Transverse colon (tissue), 4 donors: Measurements from ENCODE around the gene GCN1. TPM values are rescaled to one million over a fixed set of nuclear protein-coding genes. Genes with fewer than 3 reads are reported as not detected.

Experiments
- DNase-seq: peaks from one replicate; pipeline ENCODE4 v3.0.0-alpha.2; 2019
- H3K27ac ChIP-seq, 4 donors: fragments of 200-600 bp; sonication (generic); 2 replicates each; pipeline ENCODE4 v1.5.1; 2016 to 2018; ENCODE audit warnings: inconsistent platforms in 4 of 4
- H3K27me3 ChIP-seq: fragments of 200-600 bp; sonication (generic); 2 replicates; pipeline ENCODE4 v1.5.1; 2017; ENCODE audit warnings: inconsistent platforms
- H3K36me3 ChIP-seq, 4 donors: fragments of 200-600 bp; sonication (generic); 2 replicates each; pipeline ENCODE4 v1.5.1; 2017 to 2019; ENCODE audit warnings: inconsistent platforms in 4 of 4
- H3K4me1 ChIP-seq, 4 donors: fragments of 200-600 bp; sonication (generic); 2 replicates each; pipeline ENCODE4 v1.5.1; 2017 to 2020; ENCODE audit warnings: inconsistent platforms in 4 of 4
- H3K4me3 ChIP-seq, 4 donors: fragments of 200-600 bp; sonication (generic); 1 replicate in 1 of 4; 2 replicates in 3 of 4; pipeline versions ENCODE4 v1.5.1 to v1.6.1; 2017 to 2019; ENCODE audit warnings: inconsistent platforms in 4 of 4
- H3K9me3 ChIP-seq, 2 donors: fragments of 200-600 bp; sonication (generic); 2 replicates each; pipeline ENCODE4 v1.5.1; 2017 to 2019; ENCODE audit warnings: inconsistent platforms in 2 of 2
- CTCF ChIP-seq, 5 experiments: fragments of 200-600 bp in 3 of 5; fragments of 450-650 bp in 2 of 5; sonication (generic) in 3 of 5; IDR thresholded peaks; 1 replicate in 2 of 5; 2 replicates in 3 of 5; pipeline ENCODE4 v1.5.1; 2016 to 2017; ENCODE audit warnings: antibody characterized with exemption in 5 of 5, inconsistent platforms in 3 of 5, mild to moderate bottlenecking in 2 of 5, moderate library complexity in 1 of 5
- EP300 ChIP-seq: sonication (generic); formaldehyde crosslinking; IDR thresholded peaks from one replicate; pipeline ENCODE4 v1.6.1; 2017; ENCODE audit warnings: antibody characterized with exemption, low read depth
- POLR2A ChIP-seq: fragments of 450-650 bp; IDR thresholded peaks from one replicate; pipeline ENCODE4 v1.6.1; 2016; ENCODE audit warnings: antibody characterized with exemption, mild to moderate bottlenecking, moderate library complexity
- POLR2AphosphoS5 ChIP-seq, 3 donors: sonication (generic); formaldehyde crosslinking; IDR thresholded peaks; one replicate each; pipeline ENCODE4 v1.6.1; 2016; ENCODE audit warnings: antibody characterized with exemption in 3 of 3
- WGBS, 2 donors: methylation state at CpG; one replicate each; pipeline ENCODE4 v1.1.5; 2018; ENCODE audit warnings: low coverage in 1 of 2; 5-methylcytosine and 5-hydroxymethylcytosine counted together
- in situ Hi-C, 4 donors: fragments of 200-750 bp; cut with MboI; loops; one replicate each; pipeline versions ENCODE4 v1.15.0 to v1.15.1; 2017; ENCODE audit warnings: low sequenced_read_pairs in 3 of 4, low pct_ligation_motif_present in 1 of 4, low pct_unique_long_range_greater_than_20kb in 1 of 4
- intact Hi-C: fragments of 100-400 bp; cut with DNase I; formaldehyde crosslinking; loops from one replicate; pipeline ENCODE4 v1.15.1; 2023; ENCODE audit warnings: low total_unique reads
- total RNA-seq, 4 donors: library from RNA; depleted of rRNA; stranded (reverse); fragments of >200 nt; gene quantifications; one replicate each; pipeline ENCODE4 v1.1.0, GENCODE V29; 2016

GCN1 gene
- total RNA-seq, 4 donors from 2014 or later, result 70.0 to 141 (median 107) TPM

GRCh38 chr12:120231316-120232011 is 36.9 kb upstream of the GCN1 start:
- Histone ChIP-seq H3K27ac (peak overlapping the region; percentile 88 to 92 (median 90)), H3K9me3 (no peaks in the 10 kb centered on the region), H3K27me3 (no peaks in the 10 kb centered on the region), H3K4me1 (peaks cover 68 to 100% (median 92%) of the 10 kb centered on the region in 4 donors), H3K4me3 (no peak overlapping the region), H3K36me3 (no peaks in the 10 kb centered on the region)
- DNase-seq, result peak; percentile 58
- intact Hi-C loops (no loop called here), in situ Hi-C loops (loop anchor here in 1 of 4 donors (5.0 kb wide), 1 partner anchor 36 kb away; the partner anchor contains the start of gene PXN)
- TF ChIP-seq POLR2AphosphoS5 (IDR thresholded peaks at IDR 0.05), result peak; percentile 26 to 56 (median 36)
- TF ChIP-seq POLR2A, result no peak
- peak in 1 of 5 experiments; percentile 16 for TF ChIP-seq CTCF (IDR thresholded peaks at IDR 0.05)
- WGBS, 2 donors, result 43% methylated on average over 3 of the region's 3 CpGs; no CpG with 5 or more reads in 1 of the 2 donors

GRCh38 chr12:120230974-120231315 is 36.4 kb upstream of the GCN1 start:
- DNase-seq, result no peak
- WGBS, 2 donors, result 75 to 83% methylated on average over 1 to 6 of the region's 6 CpGs
- H3K4me1 ChIP-seq, result peaks cover 68 to 100% (median 92%) of the 10 kb centered on the region in 4 donors
- intact Hi-C loops (no loop called here), in situ Hi-C loops (loop anchor here in 1 of 4 donors (5.0 kb wide), 1 partner anchor 36 kb away; the partner anchor contains the start of gene PXN)
- H3K9me3 ChIP-seq, result no peaks in the 10 kb centered on the region
- no peaks in the 10 kb centered on the region for H3K36me3 ChIP-seq
- H3K27ac ChIP-seq, result peak overlapping the region; percentile 88 to 92 (median 90)
- TF ChIP-seq POLR2AphosphoS5 (IDR thresholded peaks at IDR 0.05), result no peak
- TF ChIP-seq EP300, result no peak
- TF ChIP-seq POLR2A, result no peak
- TF ChIP-seq CTCF (IDR thresholded peaks at IDR 0.05), result no peak
- no peaks in the 10 kb centered on the region for H3K27me3 ChIP-seq
- no peak overlapping the region for H3K4me3 ChIP-seq

GRCh38 chr12:120230326-120230973 is 35.9 kb upstream of the GCN1 start:
- in situ Hi-C loops, result loop anchor here in 1 of 4 donors (5.0 kb wide), 1 partner anchor 37 kb away; the partner anchor contains the start of gene PXN
- no peaks in the 10 kb centered on the region for H3K27me3 ChIP-seq

More at GRCh38 chr12:120230326-120230973, 35.9 kb upstream of the GCN1 start:
- Histone ChIP-seq H3K4me3 (no peak overlapping the region), H3K4me1 (peaks cover 64 to 98% (median 92%) of the 10 kb centered on the region in 4 donors), H3K27ac (peak overlapping the region; percentile 88 to 92 (median 90)), H3K36me3 (no peaks in the 10 kb centered on the region), H3K9me3 (no peaks in the 10 kb centered on the region)
- DNase-seq, result peak; percentile 51
- intact Hi-C loops, result no loop called here
- 66% methylated on average over 6 of the region's 9 CpGs; no CpG with 5 or more reads in 1 of the 2 donors for WGBS, 2 donors
- TF ChIP-seq POLR2AphosphoS5 (IDR thresholded peaks at IDR 0.05) (no peak), POLR2A (no peak), EP300 (no peak), CTCF (IDR thresholded peaks at IDR 0.05) (no peak)
